HG03159 (cell line): Measurements from ENCODE around the gene MCM3.

Experiments
- ATAC-seq: cut with Tn5 transposase; IDR thresholded peaks from one replicate; pipeline ENCODE4 v1.9.1; 2021; ENCODE audit warnings: mild to moderate bottlenecking, moderate library complexity; ENCODE audit not compliant: unreplicated experiment

Gene MCM3

GRCh38 chr6:52254731-52255378, 29.7 kb downstream of the MCM3 start:
- ATAC-seq: no peak

- ATAC-seq: no peak
Observed at GRCh38 chr6:52253494-52253893, 31.0 kb downstream of the MCM3 start.

GRCh38 chr6:52251113-52251512, 33.4 kb downstream of the MCM3 start:
- no peak for ATAC-seq

GRCh38 chr6:52249078-52249477, 35.5 kb downstream of the MCM3 start:
- no peak for ATAC-seq

- ATAC-seq: no peak
Observed at GRCh38 chr6:52245425-52245824, 39.1 kb downstream of the MCM3 start.

GRCh38 chr6:52244400-52244799, 40.1 kb downstream of the MCM3 start, which contains the start of gene IL17F:
IL17F (minus strand) TSS chr6:52244500; CDS start chr6:52244429, 71 bp downstream.
- ATAC-seq: no peak

- ATAC-seq: no peak
Observed at GRCh38 chr6:52243282-52243893, 41.2 kb downstream of the MCM3 start.

GRCh38 chr6:52241819-52242218, 42.7 kb downstream of the MCM3 start:
- no peak for ATAC-seq

GRCh38 chr6:52233975-52234823, 50.3 kb downstream of the MCM3 start:
- no peak for ATAC-seq

GRCh38 chr6:52233005-52233404, 51.5 kb downstream of the MCM3 start:
- no peak for ATAC-seq

GRCh38 chr6:52231406-52232127, 53.0 kb downstream of the MCM3 start:
- no peak for ATAC-seq

- ATAC-seq: no peak
Observed at GRCh38 chr6:52230685-52231084, 53.9 kb downstream of the MCM3 start.

GRCh38 chr6:52227495-52227894, 57.0 kb downstream of the MCM3 start:
- ATAC-seq: peak; percentile 100

GRCh38 chr6:52221302-52221701, 63.2 kb downstream of the MCM3 start:
- peak; percentile 77 for ATAC-seq

- ATAC-seq: no peak
Observed at GRCh38 chr6:52217761-52218160, 66.8 kb downstream of the MCM3 start.

- no peak for ATAC-seq
Observed at GRCh38 chr6:52216932-52217575, 67.5 kb downstream of the MCM3 start.

GRCh38 chr6:52215787-52216186, 68.8 kb downstream of the MCM3 start:
- no peak for ATAC-seq
